NCI-H2227 (cell line): ENCODE results near the gene KLHL24.
"Not testable (repeated sequence)": the region's sequence is repeated elsewhere in the genome, so short reads cannot be mapped to it uniquely, and the experiment has no call there.

Experiments
- DNase-seq: peaks from one replicate; lab custom pipeline; 2025; ENCODE audit not compliant: unreplicated experiment; lab: John Stamatoyannopoulos, UW

Gene KLHL24

GRCh38 chr3:183635431-183636220 lies at the start of gene KLHL24:
TSS of gene KLHL24 (plus strand) at chr3:183635623. CDS start at chr3:183650357, 14,734 bp downstream.
- peak; percentile 95 for DNase-seq

- no peak for DNase-seq
Observed at GRCh38 chr3:183586477-183586876, 48.9 kb upstream of the KLHL24 start.

GRCh38 chr3:183587336-183587735 lies 48.1 kb upstream of the KLHL24 start:
- no peak for DNase-seq

- no peak for DNase-seq
Observed at GRCh38 chr3:183590442-183590841, 45.0 kb upstream of the KLHL24 start.

- no peak for DNase-seq
Observed at GRCh38 chr3:183591881-183592521, 43.4 kb upstream of the KLHL24 start.

GRCh38 chr3:183592821-183593220 lies 42.6 kb upstream of the KLHL24 start:
- no peak for DNase-seq

- no peak for DNase-seq
Observed at GRCh38 chr3:183594636-183595035, 40.8 kb upstream of the KLHL24 start.

- no peak for DNase-seq
Observed at GRCh38 chr3:183597959-183598358, 37.5 kb upstream of the KLHL24 start.

- not testable (repeated sequence) for DNase-seq
Observed at GRCh38 chr3:183611326-183611725, 24.1 kb upstream of the KLHL24 start.

- DNase-seq = no peak
Observed at GRCh38 chr3:183613366-183614285, 21.8 kb upstream of the KLHL24 start.

GRCh38 chr3:183618542-183618941 lies 16.9 kb upstream of the KLHL24 start:
- DNase-seq = no peak

GRCh38 chr3:183619010-183619409 lies 16.4 kb upstream of the KLHL24 start:
- DNase-seq = no peak

GRCh38 chr3:183619624-183620251 lies 15.7 kb upstream of the KLHL24 start:
- DNase-seq = no peak

- no peak for DNase-seq
Observed at GRCh38 chr3:183620252-183620628, 15.2 kb upstream of the KLHL24 start.

- DNase-seq = not testable (repeated sequence)
Observed at GRCh38 chr3:183622473-183622872, 12.9 kb upstream of the KLHL24 start.

- DNase-seq = no peak
Observed at GRCh38 chr3:183626877-183627594, 8.4 kb upstream of the KLHL24 start.

GRCh38 chr3:183629546-183630301 lies 5.7 kb upstream of the KLHL24 start:
- no peak for DNase-seq

GRCh38 chr3:183631715-183632114 lies 3.7 kb upstream of the KLHL24 start:
- no peak for DNase-seq

- DNase-seq = not testable (repeated sequence)
Observed at GRCh38 chr3:183632725-183633124, 2.7 kb upstream of the KLHL24 start.

- no peak for DNase-seq
Observed at GRCh38 chr3:183634707-183635106, 716 bp upstream of the KLHL24 start.
